Measurements from ENCODE around the gene WDR55. TPM values are rescaled to one million over a fixed set of nuclear protein-coding genes. Genes with fewer than 3 reads are reported as not detected.

The WDR55 gene
- total and polyA plus RNA-seq, 2 of the 13 experiments (the other 11 are each of a cell fraction or from before 2014, with no cell fraction given), result 17.7 to 18.2 TPM

- no peak for TF ChIP-seq MLXIP (CRISPR knock-in tag; IDR thresholded peaks at IDR 0.05; ENCODE audit: borderline replicate concordance)
- no peak for TF ChIP-seq ZNF256 (CRISPR knock-in tag; conservative IDR thresholded peaks at IDR 0.05)
- TF ChIP-seq NFE2L2 (IDR thresholded peaks at IDR 0.05; ENCODE audit: low read length), result no peak
- no peak for TF ChIP-seq ZNF670 (CRISPR knock-in tag; IDR thresholded peaks at IDR 0.05; ENCODE audit: borderline replicate concordance)
- no peak for TF ChIP-seq IRF1 (CRISPR knock-in tag; IDR thresholded peaks at IDR 0.05; ENCODE audit: low read depth)
- peak; percentile 51; the same call in 1 of the 2 replicates for TF ChIP-seq IRF2 (CRISPR knock-in tag; IDR thresholded peaks at IDR 0.05)
- TF ChIP-seq HNRNPL (IDR thresholded peaks at IDR 0.05; ENCODE audit: low read depth, low read length), result no peak
- no peak for TF ChIP-seq ZNF563 (CRISPR knock-in tag; IDR thresholded peaks at IDR 0.05)
- no peak for TF ChIP-seq ZNF615 (CRISPR knock-in tag; IDR thresholded peaks at IDR 0.05; ENCODE audit: borderline replicate concordance)
- TF ChIP-seq HMGXB4 (CRISPR knock-in tag; IDR thresholded peaks at IDR 0.05; ENCODE audit: borderline replicate concordance in 1 of 2, low read depth in 1 of 2), result no peak
- TF ChIP-seq ZNF225 (CRISPR knock-in tag; IDR thresholded peaks at IDR 0.05), result no peak
- no peak for TF ChIP-seq ZNF224 (CRISPR knock-in tag; IDR thresholded peaks at IDR 0.05)
- peak; percentile 20; the same call in 1 of the 2 replicates for TF ChIP-seq ERF (CRISPR knock-in tag; IDR thresholded peaks at IDR 0.05)
- 0 out of 2 replicates have a peak, but pooled peaks have one; percentile 36 for TF ChIP-seq UBTF (CRISPR knock-in tag; IDR thresholded peaks at IDR 0.05)
- TF ChIP-seq ZXDC (CRISPR knock-in tag; IDR thresholded peaks at IDR 0.05), result no peak
- no peak for TF ChIP-seq BRF2 (CRISPR knock-in tag; IDR thresholded peaks at IDR 0.05)
Observed at GRCh38 chr5:140633021-140633471, 31.7 kb upstream of the WDR55 start, which contains the start of gene CD14 (continued).

Data from HepG2 (cell line).